ENCODE measurements around the gene FBN3.
"Not testable (repeated sequence)": the region's sequence is repeated elsewhere in the genome, so short reads cannot be mapped to it uniquely, and the experiment has no call there.

FBN3 gene

GRCh38 chr19:8149261-8150094, at the start of gene FBN3:
Gene FBN3 (minus strand): TSS chr19:8149592. CDS start chr19:8147480, 2,112 bp downstream.
- DNase-seq: no peak

DNA sequence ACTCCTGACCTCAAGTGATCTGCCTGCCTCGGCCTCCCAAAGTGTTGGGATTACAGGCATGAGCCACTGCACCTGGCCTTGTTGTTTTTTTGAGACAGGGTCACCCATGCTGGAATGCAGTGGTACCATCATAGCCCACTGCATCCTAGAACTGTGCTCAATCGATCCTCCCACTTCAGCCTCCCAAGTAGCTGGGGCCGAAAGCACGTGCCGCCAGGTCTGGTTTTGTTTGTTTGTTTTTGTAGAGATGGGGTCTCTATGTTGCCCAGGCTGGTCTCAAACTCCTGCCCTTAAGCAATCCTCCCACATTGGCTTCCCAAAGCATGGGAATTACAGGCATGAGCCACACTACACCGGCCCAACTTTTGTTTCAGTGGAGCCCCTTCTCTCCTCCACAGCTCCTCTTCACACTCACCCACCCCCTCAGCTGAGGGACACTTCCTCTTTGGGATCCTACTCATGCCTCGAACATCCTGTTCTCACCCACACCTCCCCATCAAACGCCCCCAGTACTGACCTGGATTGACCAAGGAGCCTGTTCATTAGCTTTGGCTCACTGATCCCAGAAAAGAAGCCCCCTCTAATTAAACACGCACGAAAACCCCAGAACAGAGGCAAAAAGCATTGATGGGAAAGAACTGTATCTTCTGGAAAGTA, 47.0 kb upstream of the FBN3 start:
- DNase-seq: peak; percentile 52

- peak; percentile 89 for DNase-seq
Measured at GRCh38 chr19:8194528-8195267, 45.3 kb upstream of the FBN3 start.

GRCh38 chr19:8192221-8192820, 42.9 kb upstream of the FBN3 start:
- DNase-seq: no peak

DNA sequence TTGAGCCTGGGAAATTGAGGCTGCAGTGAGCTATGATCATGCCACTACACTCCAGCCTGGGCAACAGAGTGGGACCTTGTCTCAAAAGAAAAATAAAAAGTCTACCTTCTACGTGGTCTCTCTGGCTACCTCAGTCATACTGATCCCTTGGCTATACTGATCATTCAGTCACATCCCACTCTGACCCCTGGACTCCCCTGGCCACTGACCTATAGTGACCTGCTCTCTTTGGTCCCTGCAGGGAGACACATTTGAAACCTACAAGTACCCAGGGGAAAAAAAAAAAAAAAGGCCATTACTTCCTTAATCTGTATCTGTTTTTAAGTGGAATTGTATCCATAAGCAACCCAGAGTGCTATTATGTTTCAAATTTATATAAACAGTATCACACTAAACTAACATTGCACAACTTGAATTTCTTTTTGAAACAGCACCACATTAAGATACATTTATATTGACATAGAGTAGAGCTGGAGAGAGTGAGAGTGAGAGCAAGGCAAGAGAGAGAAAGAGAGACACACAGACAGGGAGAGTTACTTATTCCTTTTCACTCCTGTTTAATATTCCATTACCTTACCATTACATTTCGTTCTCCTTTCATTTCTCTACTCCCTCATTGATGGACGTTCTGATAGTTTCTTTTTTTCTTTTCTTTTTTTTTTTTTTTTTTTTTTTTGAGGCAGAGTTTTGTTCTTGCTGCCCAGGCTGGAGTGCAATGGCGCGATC, 36.1 kb upstream of the FBN3 start:
- DNase-seq: no peak

DNA sequence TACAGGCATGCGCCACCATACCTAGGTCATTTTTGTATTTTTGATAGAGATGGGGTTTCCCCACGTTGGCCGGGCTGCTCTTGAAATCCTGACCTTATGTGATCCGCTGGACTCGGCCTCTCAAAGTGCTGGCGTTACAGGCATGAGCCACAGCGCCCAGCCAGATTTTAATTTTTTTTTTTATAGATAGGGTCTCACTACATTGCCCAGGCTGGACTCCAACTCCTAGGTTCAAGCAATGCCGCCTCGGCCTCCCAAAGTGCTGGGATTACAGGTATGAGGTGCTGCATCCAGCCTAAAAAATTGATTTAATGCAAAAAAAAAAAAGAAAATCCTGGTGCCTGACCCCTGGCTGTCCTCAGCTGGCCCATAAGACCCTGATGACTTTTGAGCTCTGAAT, 34.9 kb upstream of the FBN3 start:
- no peak for DNase-seq

GRCh38 chr19:8180018-8180417, 30.6 kb upstream of the FBN3 start:
- no peak for DNase-seq

DNA sequence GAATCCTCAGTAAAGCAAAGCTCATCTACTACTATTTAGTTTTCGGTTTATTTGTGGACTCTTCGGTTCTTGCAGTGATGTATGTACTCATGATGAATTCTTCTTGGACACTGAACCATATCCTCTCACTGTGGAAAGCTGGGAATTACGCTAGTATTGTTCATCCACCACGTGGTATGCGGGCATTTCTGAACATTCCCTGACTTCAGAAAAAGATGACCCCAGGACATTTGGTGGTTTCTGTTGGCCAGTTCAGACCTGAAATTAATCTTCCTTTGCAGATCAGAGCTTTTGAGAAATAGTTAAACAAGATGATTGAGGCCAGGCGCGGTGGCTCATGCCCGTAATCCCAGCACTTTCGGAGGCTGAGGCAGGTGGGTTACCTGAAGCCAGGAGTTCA, 25.3 kb upstream of the FBN3 start:
- DNase-seq: no peak

- DNase-seq: no peak
Measured at GRCh38 chr19:8168537-8168936, 19.1 kb upstream of the FBN3 start.

DNA sequence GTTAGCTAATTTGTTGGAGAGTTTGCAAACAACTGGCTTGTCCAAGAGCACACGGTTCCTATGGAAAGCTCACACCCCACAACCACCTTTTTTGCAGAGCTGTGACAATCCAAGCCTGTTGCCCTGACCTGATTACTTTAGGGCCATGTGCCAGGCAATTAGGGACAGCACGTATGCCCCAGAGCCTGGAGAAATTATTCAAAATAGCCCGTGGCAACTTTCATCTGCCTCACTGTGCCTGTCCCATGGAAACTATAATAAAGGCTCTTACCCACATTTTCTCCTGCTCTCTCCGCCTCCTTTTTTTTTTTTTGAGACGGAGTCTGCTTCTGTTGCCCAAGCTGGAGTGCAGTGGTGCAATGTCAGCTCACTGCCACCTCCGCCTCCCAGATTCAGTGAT, 18.6 kb upstream of the FBN3 start:
- no peak for DNase-seq

- no peak for DNase-seq
Measured at GRCh38 chr19:8163759-8164158, 14.4 kb upstream of the FBN3 start.

DNA sequence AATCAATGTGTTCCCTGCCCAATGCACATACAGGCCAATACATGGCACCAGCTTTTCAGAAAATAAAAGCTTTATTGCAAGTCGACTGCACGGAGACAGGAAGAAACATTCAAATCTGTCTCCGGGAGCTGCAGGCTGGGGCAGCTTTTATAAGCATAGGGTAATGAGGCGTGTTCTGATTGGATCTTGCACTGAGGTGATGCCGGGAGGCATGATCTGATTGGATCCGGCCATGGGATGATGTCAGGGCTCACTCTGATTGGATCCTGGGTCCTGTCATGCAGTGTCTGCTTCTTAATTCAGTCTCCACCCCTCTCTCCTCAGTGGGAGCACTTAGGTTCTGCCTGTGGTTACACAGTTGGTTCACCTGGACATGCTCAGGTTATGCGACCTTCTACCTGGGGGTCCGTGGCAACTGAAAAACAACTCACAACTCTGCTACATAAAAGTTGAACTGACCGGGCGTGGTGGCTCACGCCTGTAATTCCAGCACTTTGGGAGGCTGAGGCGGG, 11.8 kb upstream of the FBN3 start:
- DNase-seq: peak; percentile 82

GRCh38 chr19:8159322-8159721, 9.9 kb upstream of the FBN3 start:
- not testable (repeated sequence) for DNase-seq

GRCh38 chr19:8158411-8159074, 9.2 kb upstream of the FBN3 start:
- peak; percentile 94 for DNase-seq

DNA sequence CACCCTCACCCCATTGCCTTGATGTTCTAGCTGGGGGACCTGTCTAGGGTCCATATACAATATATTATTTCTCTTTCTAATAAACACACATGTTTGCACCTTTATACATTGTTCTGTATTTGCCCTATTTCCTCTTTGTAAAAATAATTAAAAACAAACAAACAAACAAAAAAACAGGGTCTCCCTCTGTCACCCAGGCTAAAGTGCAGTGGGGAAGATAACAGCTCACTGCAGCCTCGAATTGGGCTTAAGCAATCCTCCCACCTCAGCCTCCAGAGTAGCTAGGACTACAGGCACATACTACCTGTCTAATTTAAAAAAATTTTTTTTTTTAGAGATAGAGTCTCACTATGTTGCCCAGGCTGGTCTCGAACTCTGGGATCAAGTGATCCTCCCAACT, 5.9 kb upstream of the FBN3 start:
- no peak for DNase-seq

- DNase-seq: peak; percentile 53
Measured at GRCh38 chr19:8154014-8154413, 4.6 kb upstream of the FBN3 start.

DNA sequence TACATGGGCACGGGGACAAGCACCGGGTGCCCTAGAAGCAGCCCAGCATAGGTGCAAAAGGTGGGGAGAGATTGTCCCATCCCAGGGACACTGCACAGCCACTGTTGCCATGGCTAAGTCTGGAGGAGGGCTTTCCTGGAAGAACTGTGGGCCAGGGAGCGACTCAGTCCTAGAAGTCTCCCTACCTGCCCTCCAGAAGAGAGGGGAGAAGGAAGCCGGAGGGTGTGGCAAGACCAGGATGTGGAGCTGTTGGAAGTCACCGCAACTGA, 2.3 kb upstream of the FBN3 start:
- DNase-seq: no peak

- DNase-seq: no peak
Measured at GRCh38 chr19:8150998-8151766, 1.8 kb upstream of the FBN3 start.

DNA sequence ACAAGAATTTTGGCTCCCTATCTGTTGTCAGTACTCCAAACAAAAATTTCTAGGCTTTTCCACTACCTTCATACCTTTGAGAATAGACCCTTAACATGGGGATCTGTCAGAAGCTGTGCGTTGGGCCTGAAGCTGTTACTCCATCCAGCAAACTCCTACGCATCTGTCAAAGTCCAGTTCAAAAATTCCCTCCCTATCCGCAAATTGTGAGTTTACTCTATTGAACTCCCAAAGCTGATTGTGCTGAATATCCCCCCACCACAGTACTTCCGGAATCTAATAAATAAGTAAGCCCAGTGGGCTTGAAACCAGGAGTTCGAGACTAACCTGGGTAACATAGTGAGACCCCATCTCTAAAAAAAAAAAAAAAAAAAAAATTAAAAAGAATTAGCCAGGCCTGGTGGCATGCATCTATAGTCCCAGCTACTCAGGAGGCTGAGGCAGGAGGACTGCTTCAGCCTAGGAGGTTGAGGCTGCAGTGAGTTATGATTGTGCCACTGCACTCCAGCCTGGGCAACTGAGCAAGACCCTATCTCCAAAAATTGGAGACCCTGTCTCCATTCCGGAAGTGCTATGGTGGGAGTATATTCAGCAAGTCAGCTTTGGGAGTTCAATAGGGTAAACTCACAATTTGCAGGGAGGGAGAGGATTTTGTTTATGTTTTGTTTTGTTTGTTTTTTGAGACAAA, 930 bp upstream of the FBN3 start:
- no peak for DNase-seq

DNA sequence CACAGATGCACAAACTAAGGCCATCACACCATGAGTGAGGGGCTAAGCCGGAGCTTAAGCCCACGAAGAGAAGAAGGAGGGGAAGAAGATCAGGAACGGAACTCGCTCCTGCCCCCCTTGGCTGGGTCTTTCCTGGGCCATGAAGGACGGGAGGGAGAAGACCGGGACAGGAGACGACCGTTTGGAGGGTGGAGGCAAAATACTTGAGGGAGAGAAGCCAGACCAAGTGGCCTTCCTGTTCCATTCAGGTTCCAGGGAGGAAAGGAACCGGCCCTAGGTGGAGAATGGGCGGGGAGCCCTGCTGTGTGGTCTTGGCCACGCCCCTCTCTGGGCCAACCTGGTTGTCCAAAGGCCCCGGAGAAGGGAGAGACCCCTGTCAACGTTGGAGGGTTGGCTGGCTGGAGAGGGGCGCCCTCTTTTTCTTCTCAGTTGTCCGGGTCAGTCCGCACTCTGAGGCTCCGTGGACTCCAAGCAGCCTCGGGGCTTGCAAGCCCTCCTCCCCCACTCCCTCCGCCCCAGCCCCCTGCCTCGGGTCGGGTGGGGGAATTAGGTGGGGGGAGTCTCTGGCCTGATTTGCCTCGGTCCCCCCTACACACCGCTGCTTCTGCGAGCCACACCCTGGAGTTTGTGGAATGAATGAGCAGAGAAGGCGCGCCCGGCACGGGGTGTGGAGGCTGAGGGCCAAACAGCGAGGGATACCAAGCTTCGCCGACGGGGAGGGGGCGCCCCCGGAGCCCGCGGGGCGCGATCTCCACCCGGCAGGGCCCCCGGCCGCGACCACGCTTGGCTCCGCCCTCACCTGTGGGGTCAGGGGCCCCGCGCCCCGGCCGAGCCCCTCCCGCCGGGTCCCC, 757 bp downstream of the FBN3 start:
- DNase-seq: peak; percentile 18

Measured in hematopoietic multipotent progenitor cell treated with erythropoietin and hydrocortisone succinate and interleukin-3 and kit ligand, for 4 days (in vitro differentiated cells).